OCI-LY1 (cell line): ENCODE data around the gene SEMA4A.

Experiments used
- H2AFZ ChIP-seq: fragments of 200-600 bp; sonication (generic), shearing (Covaris generic); 2 replicates; pipeline ENCODE4 v1.6.0; 2014; ENCODE audit warnings: antibody characterized with exemption, mild to moderate bottlenecking, low read length
- H3F3A ChIP-seq: fragments of 200-600 bp; sonication (generic), shearing (Covaris generic); 2 replicates; pipeline ENCODE4 v1.6.0; 2014; ENCODE audit warnings: mild to moderate bottlenecking, antibody characterized with exemption, low read length, moderate library complexity; ENCODE audit not compliant: insufficient read depth
- H3K27ac ChIP-seq: fragments of 200-600 bp; sonication (generic); 2 replicates; pipeline ENCODE4 v1.5.1; 2014; ENCODE audit warnings: low read length, mixed run types, mild to moderate bottlenecking, low read depth; ENCODE audit not compliant: poor library complexity, severe bottlenecking
- H3K27me3 ChIP-seq: fragments of 200-600 bp; sonication (generic); 2 replicates; pipeline ENCODE4 v1.6.0; 2014; ENCODE audit warnings: antibody characterized with exemption, mild to moderate bottlenecking, low read length, moderate library complexity; ENCODE audit not compliant: insufficient read depth
- H3K36me3 ChIP-seq: fragments of 200-600 bp; sonication (generic); 2 replicates; pipeline ENCODE4 v1.6.1; 2014; ENCODE audit warnings: mild to moderate bottlenecking, antibody characterized with exemption, low read length, moderate library complexity, mixed read lengths; ENCODE audit not compliant: insufficient read depth
- H3K4me1 ChIP-seq: fragments of 200-600 bp; sonication (generic); 2 replicates; pipeline ENCODE4 v1.5.1; 2014; ENCODE audit warnings: mild to moderate bottlenecking, low read length, moderate library complexity; ENCODE audit not compliant: insufficient read depth, severe bottlenecking
- H3K4me2 ChIP-seq: fragments of 200-600 bp; sonication (generic), shearing (Covaris generic); 2 replicates; pipeline ENCODE4 v1.6.1; 2014; ENCODE audit warnings: low read length
- H3K4me3 ChIP-seq: fragments of 200-600 bp; sonication (generic); 2 replicates; pipeline ENCODE4 v1.5.1; 2014; ENCODE audit warnings: low read length, low read depth, mild to moderate bottlenecking, mixed read lengths; ENCODE audit not compliant: poor library complexity, severe bottlenecking
- H3K79me2 ChIP-seq: fragments of 200-600 bp; shearing (Covaris generic); 2 replicates; pipeline ENCODE4 v1.6.1; 2016; ENCODE audit warnings: mixed run types, low read length, mixed read lengths; ENCODE audit not compliant: insufficient read depth
- H3K9ac ChIP-seq: fragments of 200-600 bp; sonication (generic), shearing (Covaris generic); 2 replicates; pipeline ENCODE4 v1.6.1; 2014; ENCODE audit warnings: mild to moderate bottlenecking, low read length, mixed read lengths
- H3K9me2 ChIP-seq: fragments of 200-600 bp; sonication (generic), shearing (Covaris generic); 2 replicates; pipeline ENCODE4 v1.6.1; 2014; ENCODE audit warnings: low read depth, mild to moderate bottlenecking, low read length, mixed read lengths
- H3K9me3 ChIP-seq: fragments of 200-600 bp; shearing (Covaris generic); 2 replicates; pipeline ENCODE4 v1.6.1; 2014; ENCODE audit warnings: low read length, mixed read lengths
- H4K20me1 ChIP-seq: fragments of 200-600 bp; sonication (generic), shearing (Covaris generic); 2 replicates; pipeline ENCODE4 v1.6.0; 2016; ENCODE audit warnings: mild to moderate bottlenecking, low read length; ENCODE audit not compliant: insufficient read depth
- CTCF ChIP-seq: fragments of 200-600 bp; sonication (generic), shearing (Covaris generic); IDR thresholded peaks from 2 replicates; pipeline ENCODE4 v1.5.1; 2017; ENCODE audit warnings: mild to moderate bottlenecking, antibody characterized with exemption, low read length, moderate library complexity, mixed read lengths
- EZH2 ChIP-seq: fragments of 200-600 bp; sonication (generic), shearing (Covaris generic); IDR thresholded peaks from 2 replicates; pipeline ENCODE4 v1.8.0; 2017; ENCODE audit warnings: borderline replicate concordance, mixed run types, mild to moderate bottlenecking, antibody characterized with exemption, low read length, moderate library complexity, mixed read lengths

Gene SEMA4A

GRCh38 chr1:156121457-156121856 is 31.9 kb upstream of the SEMA4A start:
- Histone ChIP-seq H3K4me1 (peaks cover 10% of the 10 kb centered on the region), H3K79me2 (no peaks in the 10 kb centered on the region), H3F3A (no peaks in the 10 kb centered on the region), H4K20me1 (no peaks in the 10 kb centered on the region), H3K36me3 (no peaks in the 10 kb centered on the region), H3K4me2 (no peak overlapping the region), H3K27ac (no peak overlapping the region), H3K9ac (no peak overlapping the region), H3K27me3 (no peaks in the 10 kb centered on the region), H3K9me3 (no peaks in the 10 kb centered on the region), H2AFZ (no peak overlapping the region), H3K4me3 (no peak overlapping the region), H3K9me2 (no peaks in the 10 kb centered on the region)
- no peak for TF ChIP-seq CTCF
- TF ChIP-seq EZH2, result no peak

- no peaks in the 10 kb centered on the region for H3K9me3 ChIP-seq
- H4K20me1 ChIP-seq, result no peaks in the 10 kb centered on the region
- H3K9ac ChIP-seq, result no peak overlapping the region
- no peak overlapping the region for H3K4me2 ChIP-seq
- TF ChIP-seq CTCF (no peak), EZH2 (no peak)
- no peaks in the 10 kb centered on the region for H3K36me3 ChIP-seq
- no peaks in the 10 kb centered on the region for H3K79me2 ChIP-seq
- H3K27me3 ChIP-seq, result 0 out of 2 replicates have a peak, but pooled peaks cover 4% of the 10 kb centered on the region
- H3K4me1 ChIP-seq, result peaks cover 10% of the 10 kb centered on the region
- H3K27ac ChIP-seq, result no peak overlapping the region
- no peaks in the 10 kb centered on the region for H3K9me2 ChIP-seq
- H3F3A ChIP-seq, result no peaks in the 10 kb centered on the region
- H2AFZ ChIP-seq, result no peak overlapping the region
- no peak overlapping the region for H3K4me3 ChIP-seq
Measured at GRCh38 chr1:156122086-156122485, 31.3 kb upstream of the SEMA4A start.

GRCh38 chr1:156122519-156123355 is 30.6 kb upstream of the SEMA4A start:
- H3K4me3 ChIP-seq, result no peak overlapping the region
- no peaks in the 10 kb centered on the region for H3K36me3 ChIP-seq
- no peaks in the 10 kb centered on the region for H3F3A ChIP-seq
- H3K27ac ChIP-seq, result no peak overlapping the region
- H3K9ac ChIP-seq, result no peak overlapping the region
- H3K9me2 ChIP-seq, result no peaks in the 10 kb centered on the region
- no peaks in the 10 kb centered on the region for H3K79me2 ChIP-seq
- no peaks in the 10 kb centered on the region for H3K9me3 ChIP-seq
- TF ChIP-seq CTCF (no peak), EZH2 (no peak)
- no peak overlapping the region for H3K4me2 ChIP-seq
- no peak overlapping the region for H2AFZ ChIP-seq
- 0 out of 2 replicates have a peak, but pooled peaks cover 4% of the 10 kb centered on the region for H3K27me3 ChIP-seq
- peaks cover 10% of the 10 kb centered on the region for H3K4me1 ChIP-seq
- no peaks in the 10 kb centered on the region for H4K20me1 ChIP-seq
